ENCODE data around the gene SMIM28. TPM values are rescaled to one million over a fixed set of nuclear protein-coding genes. Genes with fewer than 3 reads are reported as not detected.

SMIM28 gene
- total RNA-seq, 2 experiments from 2014 or later, result not detected

DNA sequence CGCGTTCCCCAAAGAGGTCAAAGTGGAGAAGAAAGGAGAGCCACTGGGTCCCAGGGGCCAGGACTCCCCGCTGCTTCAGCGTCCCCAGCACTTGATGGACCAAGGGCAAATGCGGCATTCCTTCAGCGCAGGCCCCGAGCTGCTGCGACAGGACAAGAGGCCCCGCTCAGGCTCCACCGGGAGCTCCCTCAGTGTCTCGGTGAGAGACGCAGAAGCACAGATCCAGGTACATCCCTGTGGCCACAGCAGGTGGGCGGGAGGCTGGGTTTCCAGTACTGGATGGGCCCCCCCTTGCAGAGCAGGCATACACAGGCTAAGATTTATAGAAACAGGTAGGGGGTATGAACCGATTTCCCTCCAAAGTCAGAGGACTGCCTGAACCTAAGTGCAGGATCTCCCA, 42.7 kb upstream of the SMIM28 start:
- no peak overlapping the region for H3K4me3 ChIP-seq (ENCODE audit: low read depth, low read length, poor library complexity, severe bottlenecking)
- no peaks in the 10 kb centered on the region for H4K20me1 ChIP-seq (ENCODE audit: insufficient read depth, low read length)
- no peak for DNase-seq (ENCODE audit: low spot score)
- no peaks in the 10 kb centered on the region for H3K9me2 ChIP-seq (ENCODE audit: insufficient read depth, low read length)
- no TSS peak for BruUV-seq (replicated peaks)
- no peaks in the 10 kb centered on the region for H3K4me1 ChIP-seq (ENCODE audit: insufficient read depth, low read length, poor library complexity, severe bottlenecking)
- H3K9me3 ChIP-seq (ENCODE audit: low read length), result no peaks in the 10 kb centered on the region
- ChIA-PET CTCF (ENCODE audit: unreplicated experiment) (no interaction called here), POLR2A (interaction anchor here (0.7 kb wide), 1 partner anchor 11 kb away, joined by 3 read pairs; no protein-coding TSS in a partner anchor)
- no peaks in the 10 kb centered on the region for H3K36me3 ChIP-seq (ENCODE audit: insufficient read depth, low read length)
- no peak overlapping the region for H3K27ac ChIP-seq (ENCODE audit: low read depth, low read length, poor library complexity, severe bottlenecking)
- no peak for TF ChIP-seq EZH2phosphoT487 (IDR thresholded peaks at IDR 0.05; ENCODE audit: borderline replicate concordance, low read depth, low read length)
- TF ChIP-seq, protein P1, sequence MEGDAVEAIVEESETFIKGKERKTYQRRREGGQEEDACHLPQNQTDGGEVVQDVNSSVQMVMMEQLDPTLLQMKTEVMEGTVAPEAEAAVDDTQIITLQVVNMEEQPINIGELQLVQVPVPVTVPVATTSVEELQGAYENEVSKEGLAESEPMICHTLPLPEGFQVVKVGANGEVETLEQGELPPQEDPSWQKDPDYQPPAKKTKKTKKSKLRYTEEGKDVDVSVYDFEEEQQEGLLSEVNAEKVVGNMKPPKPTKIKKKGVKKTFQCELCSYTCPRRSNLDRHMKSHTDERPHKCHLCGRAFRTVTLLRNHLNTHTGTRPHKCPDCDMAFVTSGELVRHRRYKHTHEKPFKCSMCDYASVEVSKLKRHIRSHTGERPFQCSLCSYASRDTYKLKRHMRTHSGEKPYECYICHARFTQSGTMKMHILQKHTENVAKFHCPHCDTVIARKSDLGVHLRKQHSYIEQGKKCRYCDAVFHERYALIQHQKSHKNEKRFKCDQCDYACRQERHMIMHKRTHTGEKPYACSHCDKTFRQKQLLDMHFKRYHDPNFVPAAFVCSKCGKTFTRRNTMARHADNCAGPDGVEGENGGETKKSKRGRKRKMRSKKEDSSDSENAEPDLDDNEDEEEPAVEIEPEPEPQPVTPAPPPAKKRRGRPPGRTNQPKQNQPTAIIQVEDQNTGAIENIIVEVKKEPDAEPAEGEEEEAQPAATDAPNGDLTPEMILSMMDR (conservative IDR thresholded peaks at IDR 0.05; ENCODE audit: low read length), result no peak
- no peaks in the 10 kb centered on the region for H3K79me2 ChIP-seq (ENCODE audit: insufficient read depth, low read depth, low read length)
- intact Hi-C loops (cut with micrococcal nuclease; ENCODE audit: unreplicated experiment), result no loop called here
- H3K4me2 ChIP-seq (ENCODE audit: low read length), result no peak overlapping the region
- no peak overlapping the region for H2AFZ ChIP-seq (ENCODE audit: low read length)

DNA sequence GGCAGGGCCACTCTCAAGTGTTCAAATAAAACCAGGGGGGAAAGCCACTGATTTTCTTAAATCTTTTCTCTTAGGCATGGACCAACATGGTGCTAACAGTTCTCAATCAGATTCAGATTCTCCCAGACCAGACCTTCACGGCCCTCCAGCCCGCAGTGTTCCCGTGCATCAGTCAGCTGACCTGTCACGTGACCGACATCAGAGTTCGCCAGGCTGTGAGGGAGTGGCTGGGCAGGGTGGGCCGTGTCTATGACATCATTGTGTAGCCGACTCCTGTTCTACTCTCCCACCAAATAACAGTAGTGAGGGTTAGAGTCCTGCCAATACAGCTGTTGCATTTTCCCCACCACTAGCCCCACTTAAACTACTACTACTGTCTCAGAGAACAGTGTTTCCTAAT, 41.5 kb upstream of the SMIM28 start:
- CTCF ChIA-PET (ENCODE audit: unreplicated experiment), result no interaction called here
- Histone ChIP-seq H4K20me1 (ENCODE audit: insufficient read depth, low read length) (no peaks in the 10 kb centered on the region), H3K4me3 (ENCODE audit: low read depth, low read length, poor library complexity, severe bottlenecking) (no peak overlapping the region), H3K36me3 (ENCODE audit: insufficient read depth, low read length) (no peaks in the 10 kb centered on the region), H3K4me1 (ENCODE audit: insufficient read depth, low read length, poor library complexity, severe bottlenecking) (no peaks in the 10 kb centered on the region), H3K79me2 (ENCODE audit: insufficient read depth, low read depth, low read length) (no peaks in the 10 kb centered on the region), H3K9me2 (ENCODE audit: insufficient read depth, low read length) (no peaks in the 10 kb centered on the region), H2AFZ (ENCODE audit: low read length) (no peak overlapping the region), H3K4me2 (ENCODE audit: low read length) (no peak overlapping the region), H3K9me3 (ENCODE audit: low read length) (no peaks in the 10 kb centered on the region), H3K27ac (ENCODE audit: low read depth, low read length, poor library complexity, severe bottlenecking) (no peak overlapping the region)
- no peak for DNase-seq (ENCODE audit: low spot score)
- intact Hi-C loops (cut with micrococcal nuclease; ENCODE audit: unreplicated experiment), result no loop called here
- no peak for TF ChIP-seq EZH2phosphoT487 (IDR thresholded peaks at IDR 0.05; ENCODE audit: borderline replicate concordance, low read depth, low read length)
- POLR2A ChIA-PET, result no interaction called here
- no TSS peak for BruUV-seq (replicated peaks)

DNA sequence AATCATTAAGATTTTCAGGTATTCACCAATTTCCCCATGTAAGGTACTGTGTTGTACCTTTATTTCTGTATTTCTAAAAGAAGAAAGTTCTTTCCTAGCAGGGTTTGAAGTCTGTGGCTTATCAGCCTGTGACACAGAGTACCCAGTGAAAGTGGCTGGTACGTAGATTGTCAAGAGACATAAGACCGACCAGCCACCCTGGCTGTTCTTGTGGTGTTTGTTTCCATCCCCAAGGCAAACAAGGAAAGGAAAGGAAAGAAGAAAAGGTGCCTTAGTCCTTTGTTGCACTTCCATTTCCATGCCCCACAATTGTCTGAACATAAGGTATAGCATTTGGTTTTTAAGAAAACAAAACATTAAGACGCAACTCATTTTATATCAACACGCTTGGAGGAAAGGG, 40.6 kb upstream of the SMIM28 start:
- H2AFZ ChIP-seq (ENCODE audit: low read length), result no peak overlapping the region

More for the DNA sequence above, 40.6 kb upstream of the SMIM28 start:
- ChIA-PET CTCF (ENCODE audit: unreplicated experiment) (no interaction called here), POLR2A (interaction anchor here (0.6 to 1.4 kb wide), 2 partner anchors 26 to 43 kb away, joined by 3 read pairs; no protein-coding TSS in a partner anchor)
- no peak for DNase-seq (ENCODE audit: low spot score)
- H4K20me1 ChIP-seq (ENCODE audit: insufficient read depth, low read length), result no peaks in the 10 kb centered on the region
- TF ChIP-seq, protein P1 (conservative IDR thresholded peaks at IDR 0.05; ENCODE audit: low read length), result no peak
- no peak for TF ChIP-seq EZH2phosphoT487 (IDR thresholded peaks at IDR 0.05; ENCODE audit: borderline replicate concordance, low read depth, low read length)
- no peak overlapping the region for H3K27ac ChIP-seq (ENCODE audit: low read depth, low read length, poor library complexity, severe bottlenecking)
- no peaks in the 10 kb centered on the region for H3K4me1 ChIP-seq (ENCODE audit: insufficient read depth, low read length, poor library complexity, severe bottlenecking)
- H3K9me3 ChIP-seq (ENCODE audit: low read length), result no peaks in the 10 kb centered on the region
- intact Hi-C loops (cut with micrococcal nuclease; ENCODE audit: unreplicated experiment), result no loop called here
- no peak overlapping the region for H3K4me2 ChIP-seq (ENCODE audit: low read length)
- BruUV-seq (replicated peaks), result no TSS peak
- H3K36me3 ChIP-seq (ENCODE audit: insufficient read depth, low read length), result no peaks in the 10 kb centered on the region
- no peaks in the 10 kb centered on the region for H3K79me2 ChIP-seq (ENCODE audit: insufficient read depth, low read depth, low read length)
- H3K4me3 ChIP-seq (ENCODE audit: low read depth, low read length, poor library complexity, severe bottlenecking), result no peak overlapping the region
- no peaks in the 10 kb centered on the region for H3K9me2 ChIP-seq (ENCODE audit: insufficient read depth, low read length)

Measured in OCI-LY7 (cell line).